HuH-7.5 (cell line): ENCODE data around the gene KLF4.

ENCODE experiments used
- DNase-seq: peaks from one replicate; pipeline ENCODE4 v3.0.0; 2011; ENCODE audit warnings: low spot score

KLF4 gene

GRCh38 chr9:107447834-107448233 lies 41.7 kb downstream of the KLF4 start:
- no peak for DNase-seq

GRCh38 chr9:107447081-107447480 lies 42.5 kb downstream of the KLF4 start:
- DNase-seq: no peak

GRCh38 chr9:107446491-107446890 lies 43.1 kb downstream of the KLF4 start:
- no peak for DNase-seq

- no peak for DNase-seq
These were observed 45.8 kb downstream of the KLF4 start for GRCh38 chr9:107443786-107444185.

GRCh38 chr9:107439991-107440456 lies 49.5 kb downstream of the KLF4 start:
- no peak for DNase-seq

GRCh38 chr9:107438211-107439031 lies 51.1 kb downstream of the KLF4 start:
- DNase-seq: no peak

- DNase-seq: no peak
These were observed 51.9 kb downstream of the KLF4 start for GRCh38 chr9:107437716-107438115.

GRCh38 chr9:107435415-107435814 lies 54.2 kb downstream of the KLF4 start:
- DNase-seq: no peak
